Mesendoderm (in vitro differentiated cells): Measurements from ENCODE around the gene SLC25A10.

Experiments used
- DNase-seq: peaks from one replicate; pipeline ENCODE4 v3.0.0; 2013
- H2AK5ac ChIP-seq: 2 replicates; pipeline ENCODE4 v1.6.1; 2013; ENCODE audit warnings: low read length, inconsistent platforms
- H2BK120ac ChIP-seq: 2 replicates; pipeline ENCODE4 v1.6.1; 2013; ENCODE audit warnings: low read depth, mild to moderate bottlenecking, low read length, moderate library complexity, mixed read lengths
- H2BK15ac ChIP-seq: replicated peaks from 2 replicates; pipeline ENCODE4 v1.6.1; 2013; ENCODE audit warnings: low read depth, mild to moderate bottlenecking, moderate library complexity
- H2BK5ac ChIP-seq: 2 replicates; pipeline ENCODE4 v1.6.1; 2013; ENCODE audit warnings: low read length, inconsistent platforms
- H3K18ac ChIP-seq: 2 replicates; pipeline ENCODE4 v1.6.1; 2013; ENCODE audit warnings: mild to moderate bottlenecking, low read length, mixed read lengths
- H3K23ac ChIP-seq: one replicate; pipeline ENCODE4 v1.6.1; 2013; ENCODE audit warnings: low read length
- H3K27ac ChIP-seq: 2 replicates; pipeline ENCODE4 v1.5.1; 2013; ENCODE audit warnings: low read depth, mild to moderate bottlenecking, inconsistent platforms, low read length, moderate library complexity
- H3K27me3 ChIP-seq: 2 replicates; pipeline ENCODE4 v1.6.1; 2013; ENCODE audit warnings: low read length, control low read depth, mild to moderate bottlenecking, inconsistent platforms; ENCODE audit not compliant: insufficient read depth, poor library complexity
- H3K36me3 ChIP-seq: 2 replicates; pipeline ENCODE4 v1.6.1; 2013; ENCODE audit warnings: low read length, inconsistent platforms; ENCODE audit not compliant: control insufficient read depth, insufficient read depth
- H3K4ac ChIP-seq: one replicate; pipeline ENCODE4 v1.6.1; 2013; ENCODE audit warnings: low read depth, mild to moderate bottlenecking, low read length, moderate library complexity
- H3K4me1 ChIP-seq: 2 replicates; pipeline ENCODE4 v1.6.1; 2013; ENCODE audit warnings: low read depth, low read length, inconsistent platforms; ENCODE audit not compliant: control insufficient read depth
- H3K4me2 ChIP-seq: 2 replicates; pipeline ENCODE4 v1.6.1; 2013; ENCODE audit warnings: low read length
- H3K4me3 ChIP-seq: 2 replicates; pipeline ENCODE4 v1.5.1; 2013; ENCODE audit warnings: mild to moderate bottlenecking, low read length
- H3K56ac ChIP-seq: one replicate; pipeline ENCODE4 v1.6.1; 2013; ENCODE audit warnings: low read length
- H3K79me1 ChIP-seq: 2 replicates; pipeline ENCODE4 v1.6.1; 2013; ENCODE audit warnings: low read length, inconsistent platforms
- H3K79me2 ChIP-seq: 2 replicates; pipeline ENCODE4 v1.6.1; 2013; ENCODE audit warnings: mild to moderate bottlenecking, low read length; ENCODE audit not compliant: control insufficient read depth, insufficient read depth
- H3K9ac ChIP-seq: 2 replicates; pipeline ENCODE4 v1.6.1; 2013; ENCODE audit warnings: low read length, inconsistent platforms
- H4K5ac ChIP-seq: one replicate; pipeline ENCODE4 v1.6.1; 2013; ENCODE audit warnings: low read length
- H4K8ac ChIP-seq: one replicate; pipeline ENCODE4 v1.6.1; 2013; ENCODE audit warnings: low read depth, mild to moderate bottlenecking, control low read depth, low read length, moderate library complexity
- WGBS: extraction: QIAGEN DNeasy Blood & Tissue Kit; methylation state at CpG from one replicate; pipeline ENCODE4 v1.1.7; 2013; ENCODE audit warnings: low lambda C conversion rate, missing lambda C conversion rate; ENCODE audit not compliant: insufficient coverage; ENCODE audit errors: extremely low coverage; 5-methylcytosine and 5-hydroxymethylcytosine counted together

Gene SLC25A10

DNA sequence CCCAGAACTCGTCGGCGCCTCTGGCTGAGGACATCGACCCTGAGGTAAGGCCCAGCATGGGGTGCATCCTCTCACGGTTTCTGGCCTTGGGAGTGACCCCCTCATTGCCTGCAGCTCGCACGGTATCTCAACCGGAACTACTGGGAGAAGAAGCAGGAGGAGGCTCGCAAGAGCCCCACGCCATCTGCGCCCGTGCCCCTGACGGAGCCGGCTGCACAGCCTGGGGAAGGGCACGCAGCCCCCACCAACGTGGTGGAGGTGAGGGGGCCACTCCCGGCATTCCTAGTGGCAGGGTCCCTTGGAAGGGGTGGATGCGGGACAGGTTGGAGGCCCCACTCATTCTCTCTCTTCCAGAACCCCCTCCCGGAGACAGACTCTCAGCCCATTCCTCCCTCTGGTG is 17.3 kb upstream of the SLC25A10 start:
- H3K4me3 ChIP-seq = no peak overlapping the region
- H2AK5ac ChIP-seq = no peak overlapping the region
- H4K8ac ChIP-seq = no peak overlapping the region
- DNase-seq = no peak
- H2BK15ac ChIP-seq = no peak overlapping the region
- no peak overlapping the region for H2BK5ac ChIP-seq
- WGBS = no CpG with 5 or more reads among the region's 19 CpGs
- H3K23ac ChIP-seq = no peak overlapping the region
- no peak overlapping the region for H4K5ac ChIP-seq
- no peak overlapping the region for H3K27ac ChIP-seq
- no peak overlapping the region for H2BK120ac ChIP-seq
- H3K9ac ChIP-seq = no peak overlapping the region
- H3K79me2 ChIP-seq = no peaks in the 10 kb centered on the region
- no peak overlapping the region for H3K56ac ChIP-seq
- H3K18ac ChIP-seq = no peak overlapping the region
- no peaks in the 10 kb centered on the region for H3K4me1 ChIP-seq
- no peaks in the 10 kb centered on the region for H3K27me3 ChIP-seq
- no peaks in the 10 kb centered on the region for H3K79me1 ChIP-seq
- H3K36me3 ChIP-seq = peaks cover 20% of the 10 kb centered on the region
- H3K4me2 ChIP-seq = no peak overlapping the region
- no peak overlapping the region for H3K4ac ChIP-seq

DNA sequence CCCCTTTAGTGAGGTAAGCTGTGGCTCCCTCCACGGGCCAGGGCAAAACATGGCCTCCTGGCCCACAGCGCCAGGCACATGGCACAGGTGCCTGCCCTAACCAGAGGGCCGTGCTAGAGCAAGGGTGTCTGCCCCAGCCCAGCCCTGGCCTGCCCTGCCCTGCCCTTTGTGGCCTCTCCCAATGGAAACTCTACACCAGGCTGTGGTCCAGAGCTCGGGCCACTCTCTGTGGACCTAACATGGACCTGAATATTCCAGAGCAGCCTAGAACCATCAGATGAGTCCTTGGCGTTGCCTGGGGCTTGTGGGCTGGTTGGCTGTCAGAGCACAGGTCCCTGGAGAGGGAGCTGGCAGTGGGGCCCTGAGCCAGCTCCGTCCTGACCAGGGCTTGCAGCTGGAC is 16.9 kb upstream of the SLC25A10 start:
- Histone ChIP-seq H4K5ac (no peak overlapping the region), H2BK120ac (no peak overlapping the region), H3K4ac (no peak overlapping the region), H3K27me3 (no peaks in the 10 kb centered on the region), H3K56ac (no peak overlapping the region), H3K79me2 (no peaks in the 10 kb centered on the region), H4K8ac (no peak overlapping the region), H3K23ac (no peak overlapping the region), H3K79me1 (no peaks in the 10 kb centered on the region), H3K4me3 (no peak overlapping the region), H3K4me1 (no peaks in the 10 kb centered on the region), H3K4me2 (no peak overlapping the region), H3K18ac (no peak overlapping the region), H3K9ac (no peak overlapping the region), H3K27ac (no peak overlapping the region), H2BK5ac (no peak overlapping the region), H3K36me3 (peaks cover 20% of the 10 kb centered on the region), H2AK5ac (no peak overlapping the region), H2BK15ac (no peak overlapping the region)
- no peak for DNase-seq
- WGBS = no CpG with 5 or more reads among the region's 6 CpGs

DNA sequence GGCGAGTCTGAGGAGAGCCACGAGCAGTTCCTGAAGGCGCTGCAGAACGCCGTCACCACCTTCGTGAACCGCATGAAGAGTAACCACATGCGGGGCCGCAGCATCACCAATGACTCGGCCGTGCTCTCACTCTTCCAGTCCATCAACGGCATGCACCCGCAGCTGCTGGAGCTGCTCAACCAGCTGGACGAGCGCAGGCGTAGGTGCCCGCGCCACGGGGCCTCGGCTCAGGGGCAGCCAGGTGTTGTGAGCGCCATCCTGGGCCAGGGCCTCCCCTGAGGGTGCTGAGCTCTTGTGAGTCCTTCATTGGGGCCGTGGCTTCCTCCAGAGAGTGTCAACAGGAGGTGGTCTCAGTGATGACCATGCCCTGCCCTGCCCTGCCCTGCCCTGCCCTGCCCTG is 16.3 kb upstream of the SLC25A10 start:
- Histone ChIP-seq H3K56ac (no peak overlapping the region), H3K4me3 (no peak overlapping the region), H3K36me3 (peaks cover 23% of the 10 kb centered on the region), H2BK5ac (no peak overlapping the region), H3K79me2 (peaks cover 3% of the 10 kb centered on the region), H2AK5ac (no peak overlapping the region), H3K9ac (no peak overlapping the region), H3K79me1 (peaks cover 3% of the 10 kb centered on the region), H3K4ac (no peak overlapping the region), H3K18ac (no peak overlapping the region), H4K5ac (no peak overlapping the region), H2BK120ac (no peak overlapping the region), H4K8ac (no peak overlapping the region), H2BK15ac (no peak overlapping the region), H3K23ac (no peak overlapping the region), H3K27ac (no peak overlapping the region), H3K4me1 (no peaks in the 10 kb centered on the region), H3K27me3 (no peaks in the 10 kb centered on the region), H3K4me2 (no peak overlapping the region)
- no peak for DNase-seq
- WGBS = no CpG with 5 or more reads among the region's 22 CpGs

DNA sequence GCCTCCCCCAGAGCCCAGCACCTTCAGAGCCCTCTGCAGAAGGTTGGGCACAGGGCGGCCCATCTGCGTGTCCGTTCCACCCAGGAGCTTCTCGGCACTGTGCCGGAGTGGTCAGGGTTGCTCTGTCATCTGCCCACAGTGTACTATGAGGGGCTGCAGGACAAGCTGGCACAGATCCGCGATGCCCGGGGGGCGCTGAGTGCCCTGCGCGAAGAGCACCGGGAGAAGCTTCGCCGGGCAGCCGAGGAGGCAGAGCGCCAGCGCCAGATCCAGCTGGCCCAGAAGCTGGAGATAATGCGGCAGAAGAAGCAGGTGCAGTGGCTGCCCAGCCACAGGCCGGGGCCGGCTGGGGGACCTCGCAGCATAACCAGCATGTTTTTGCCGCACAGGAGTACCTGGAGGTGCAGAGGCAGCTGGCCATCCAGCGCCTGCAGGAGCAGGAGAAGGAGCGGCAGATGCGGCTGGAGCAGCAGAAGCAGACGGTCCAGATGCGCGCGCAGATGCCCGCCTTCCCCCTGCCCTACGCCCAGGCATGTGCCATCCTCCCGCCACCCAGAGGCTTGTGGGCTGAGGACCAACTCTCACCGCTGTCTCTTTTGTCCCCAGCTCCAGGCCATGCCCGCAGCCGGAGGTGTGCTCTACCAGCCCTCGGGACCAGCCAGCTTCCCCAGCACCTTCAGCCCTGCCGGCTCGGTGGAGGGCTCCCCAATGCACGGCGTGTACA is 15.7 kb upstream of the SLC25A10 start:
- no peak overlapping the region for H3K27ac ChIP-seq
- peaks cover 4% of the 10 kb centered on the region for H3K79me1 ChIP-seq
- H4K5ac ChIP-seq = no peak overlapping the region

DNA sequence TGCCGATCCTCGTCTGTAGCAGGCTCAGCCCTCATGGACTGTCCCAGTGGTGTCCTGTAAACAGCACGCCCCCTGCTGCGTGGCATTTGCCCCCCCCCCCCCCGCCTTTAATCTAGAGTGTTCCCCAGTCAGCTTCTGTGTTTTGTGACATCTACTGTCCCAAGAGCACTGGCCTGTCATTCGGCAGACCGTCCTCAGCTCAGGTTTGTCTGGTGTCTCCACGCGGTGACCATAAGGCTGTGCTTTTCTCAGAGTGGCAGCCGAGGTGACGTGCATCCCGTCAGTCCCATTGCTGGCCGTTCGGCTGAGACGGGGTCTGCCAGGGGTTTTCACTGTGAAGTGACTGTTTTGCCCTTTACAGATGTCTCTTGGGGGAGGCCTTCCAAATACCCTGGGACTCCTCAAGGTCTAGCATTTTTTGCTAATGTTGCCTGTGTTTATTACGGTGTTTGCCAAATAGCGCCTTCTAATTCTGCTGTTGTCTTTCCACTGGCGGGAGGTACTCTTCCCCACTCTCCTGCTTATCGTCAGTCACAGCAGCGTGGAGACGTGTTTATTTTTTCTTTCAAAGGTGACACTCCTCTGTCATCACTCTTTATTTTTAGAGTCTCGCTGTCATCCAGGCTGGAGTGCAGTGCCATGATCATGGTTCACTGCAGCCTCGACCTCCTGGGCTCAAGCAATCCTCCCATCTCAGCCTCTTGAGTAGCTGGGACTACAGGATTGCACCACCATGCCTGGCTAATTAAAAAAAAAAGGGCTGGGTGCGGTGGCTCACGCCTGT is 14.6 kb upstream of the SLC25A10 start:
- H3K27ac ChIP-seq = no peak overlapping the region
- no peak overlapping the region for H2AK5ac ChIP-seq
- no peaks in the 10 kb centered on the region for H3K4me1 ChIP-seq
- DNase-seq = no peak
- no peak overlapping the region for H2BK120ac ChIP-seq
- H3K79me2 ChIP-seq = peaks cover 18% of the 10 kb centered on the region
- H3K27me3 ChIP-seq = no peaks in the 10 kb centered on the region
- H3K36me3 ChIP-seq = peaks cover 22% of the 10 kb centered on the region
- no peak overlapping the region for H4K8ac ChIP-seq
- H2BK15ac ChIP-seq = no peak overlapping the region
- H3K4me3 ChIP-seq = no peak overlapping the region
- WGBS = no CpG with 5 or more reads among the region's 25 CpGs
- H3K4me2 ChIP-seq = no peak overlapping the region
- no peak overlapping the region for H3K56ac ChIP-seq
- no peak overlapping the region for H3K9ac ChIP-seq
- H4K5ac ChIP-seq = no peak overlapping the region
- H3K79me1 ChIP-seq = peaks cover 4% of the 10 kb centered on the region
- no peak overlapping the region for H3K4ac ChIP-seq
- H2BK5ac ChIP-seq = no peak overlapping the region
- H3K18ac ChIP-seq = no peak overlapping the region
- H3K23ac ChIP-seq = no peak overlapping the region

More for the DNA sequence above, 15.7 kb upstream of the SLC25A10 start:
- Histone ChIP-seq H3K4ac (no peak overlapping the region), H3K4me1 (no peaks in the 10 kb centered on the region), H4K8ac (no peak overlapping the region), H3K4me3 (no peak overlapping the region), H3K36me3 (peaks cover 25% of the 10 kb centered on the region), H3K9ac (no peak overlapping the region), H2BK15ac (no peak overlapping the region), H3K23ac (no peak overlapping the region), H3K18ac (no peak overlapping the region), H2BK120ac (no peak overlapping the region), H3K79me2 (peaks cover 8% of the 10 kb centered on the region), H3K4me2 (no peak overlapping the region), H3K56ac (no peak overlapping the region), H3K27me3 (no peaks in the 10 kb centered on the region), H2AK5ac (no peak overlapping the region), H2BK5ac (no peak overlapping the region)
- no CpG with 5 or more reads among the region's 40 CpGs for WGBS
- no peak for DNase-seq
